Sigmoid colon (tissue), 4 donors: ENCODE data around the gene SETD1B.

Source experiments
- POLR2A ChIP-seq, 2 donors: fragments of 450-650 bp; IDR thresholded peaks; one replicate each; pipeline ENCODE4 v1.6.1; 2016; ENCODE audit warnings: antibody characterized with exemption in 2 of 2, mild to moderate bottlenecking in 2 of 2, moderate library complexity in 2 of 2
- POLR2AphosphoS5 ChIP-seq, 4 donors: sonication (generic); formaldehyde crosslinking; IDR thresholded peaks; one replicate each; pipeline ENCODE4 v1.6.1; 2017; ENCODE audit warnings: antibody characterized with exemption in 4 of 4
- TF ChIP-seq, protein P1 (sequence below), 4 experiments: fragments of 450-650 bp in 3 of 4; fragments of 200-600 bp in 1 of 4; IDR thresholded peaks; one replicate each; pipeline ENCODE4 v1.5.1; 2016 to 2019; ENCODE audit warnings: antibody characterized with exemption in 4 of 4, mild to moderate bottlenecking in 3 of 4, moderate library complexity in 2 of 4

DNA sequence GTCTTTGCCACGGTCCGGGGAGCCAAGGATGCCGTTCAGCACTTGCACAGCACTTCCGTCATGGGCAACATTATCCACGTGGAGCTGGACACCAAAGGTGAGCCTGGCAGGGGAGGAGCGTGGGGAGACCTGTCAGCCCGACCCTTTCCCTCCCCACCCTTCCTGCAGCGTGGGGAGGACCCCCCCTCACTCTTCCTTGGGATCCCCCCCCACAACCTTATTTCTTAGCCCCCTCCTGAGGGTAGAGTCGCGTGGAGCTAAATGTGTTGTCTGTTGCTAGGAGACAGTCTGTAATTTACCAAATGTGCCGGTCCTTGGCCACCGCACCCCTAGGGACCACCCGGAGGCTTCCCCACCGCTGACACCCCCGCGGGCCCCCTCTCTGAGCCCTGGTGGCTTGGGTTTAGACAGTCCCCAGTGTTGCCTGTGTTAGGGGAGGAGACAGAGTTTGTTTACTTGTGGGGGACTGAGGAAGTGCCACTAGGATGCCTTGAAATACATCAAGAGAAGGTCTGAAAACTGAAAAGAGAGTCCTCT is 2.3 kb downstream of the SETD1B start:
- TF ChIP-seq POLR2AphosphoS5 (IDR thresholded peaks at IDR 0.05): no peak
- TF ChIP-seq POLR2A (IDR thresholded peaks at IDR 0.05): no peak
- TF ChIP-seq, protein P1, sequence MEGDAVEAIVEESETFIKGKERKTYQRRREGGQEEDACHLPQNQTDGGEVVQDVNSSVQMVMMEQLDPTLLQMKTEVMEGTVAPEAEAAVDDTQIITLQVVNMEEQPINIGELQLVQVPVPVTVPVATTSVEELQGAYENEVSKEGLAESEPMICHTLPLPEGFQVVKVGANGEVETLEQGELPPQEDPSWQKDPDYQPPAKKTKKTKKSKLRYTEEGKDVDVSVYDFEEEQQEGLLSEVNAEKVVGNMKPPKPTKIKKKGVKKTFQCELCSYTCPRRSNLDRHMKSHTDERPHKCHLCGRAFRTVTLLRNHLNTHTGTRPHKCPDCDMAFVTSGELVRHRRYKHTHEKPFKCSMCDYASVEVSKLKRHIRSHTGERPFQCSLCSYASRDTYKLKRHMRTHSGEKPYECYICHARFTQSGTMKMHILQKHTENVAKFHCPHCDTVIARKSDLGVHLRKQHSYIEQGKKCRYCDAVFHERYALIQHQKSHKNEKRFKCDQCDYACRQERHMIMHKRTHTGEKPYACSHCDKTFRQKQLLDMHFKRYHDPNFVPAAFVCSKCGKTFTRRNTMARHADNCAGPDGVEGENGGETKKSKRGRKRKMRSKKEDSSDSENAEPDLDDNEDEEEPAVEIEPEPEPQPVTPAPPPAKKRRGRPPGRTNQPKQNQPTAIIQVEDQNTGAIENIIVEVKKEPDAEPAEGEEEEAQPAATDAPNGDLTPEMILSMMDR (IDR thresholded peaks at IDR 0.05): no peak
